ENCODE results near the gene RELN. TPM values are rescaled to one million over a fixed set of nuclear protein-coding genes. Genes with fewer than 3 reads are reported as not detected.

The RELN gene
- total RNA-seq, 4 donors from 2014 or later: 1.8 to 47.4 (median 6.7) TPM

DNA sequence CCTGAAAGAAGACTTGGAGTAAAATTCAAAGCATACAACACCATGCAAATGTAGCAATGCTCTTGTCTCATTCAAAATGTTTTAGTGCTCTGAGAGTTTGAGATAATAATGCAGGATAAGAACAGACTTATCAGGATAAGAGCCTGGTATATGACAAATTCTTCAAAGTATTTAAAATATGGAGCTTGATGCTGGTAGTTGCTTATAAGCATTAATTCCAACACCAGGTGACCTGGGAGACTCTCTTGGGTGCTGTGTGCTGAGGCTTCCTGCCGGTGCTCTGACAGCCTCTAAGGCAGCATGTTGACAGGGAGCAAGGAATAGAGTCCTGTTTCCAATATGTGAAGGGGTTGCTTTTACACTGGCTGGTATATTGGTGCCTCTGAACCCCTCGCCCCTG, 508.7 kb downstream of the RELN start:
- Histone ChIP-seq H3K4me1 (no peaks in the 10 kb centered on the region), H3K36me3 (no peaks in the 10 kb centered on the region), H3K9me3 (no peaks in the 10 kb centered on the region), H3K4me3 (no peak overlapping the region), H3K27me3 (no peaks in the 10 kb centered on the region), H3K27ac (no peak overlapping the region)
- no peak for DNase-seq
- TF ChIP-seq, protein P1, sequence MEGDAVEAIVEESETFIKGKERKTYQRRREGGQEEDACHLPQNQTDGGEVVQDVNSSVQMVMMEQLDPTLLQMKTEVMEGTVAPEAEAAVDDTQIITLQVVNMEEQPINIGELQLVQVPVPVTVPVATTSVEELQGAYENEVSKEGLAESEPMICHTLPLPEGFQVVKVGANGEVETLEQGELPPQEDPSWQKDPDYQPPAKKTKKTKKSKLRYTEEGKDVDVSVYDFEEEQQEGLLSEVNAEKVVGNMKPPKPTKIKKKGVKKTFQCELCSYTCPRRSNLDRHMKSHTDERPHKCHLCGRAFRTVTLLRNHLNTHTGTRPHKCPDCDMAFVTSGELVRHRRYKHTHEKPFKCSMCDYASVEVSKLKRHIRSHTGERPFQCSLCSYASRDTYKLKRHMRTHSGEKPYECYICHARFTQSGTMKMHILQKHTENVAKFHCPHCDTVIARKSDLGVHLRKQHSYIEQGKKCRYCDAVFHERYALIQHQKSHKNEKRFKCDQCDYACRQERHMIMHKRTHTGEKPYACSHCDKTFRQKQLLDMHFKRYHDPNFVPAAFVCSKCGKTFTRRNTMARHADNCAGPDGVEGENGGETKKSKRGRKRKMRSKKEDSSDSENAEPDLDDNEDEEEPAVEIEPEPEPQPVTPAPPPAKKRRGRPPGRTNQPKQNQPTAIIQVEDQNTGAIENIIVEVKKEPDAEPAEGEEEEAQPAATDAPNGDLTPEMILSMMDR (IDR thresholded peaks at IDR 0.05): no peak
- TF ChIP-seq POLR2A (IDR thresholded peaks at IDR 0.05): no peak
- intact Hi-C loops (cut with DNase I; ENCODE audit: low total_unique reads): no loop called here

DNA sequence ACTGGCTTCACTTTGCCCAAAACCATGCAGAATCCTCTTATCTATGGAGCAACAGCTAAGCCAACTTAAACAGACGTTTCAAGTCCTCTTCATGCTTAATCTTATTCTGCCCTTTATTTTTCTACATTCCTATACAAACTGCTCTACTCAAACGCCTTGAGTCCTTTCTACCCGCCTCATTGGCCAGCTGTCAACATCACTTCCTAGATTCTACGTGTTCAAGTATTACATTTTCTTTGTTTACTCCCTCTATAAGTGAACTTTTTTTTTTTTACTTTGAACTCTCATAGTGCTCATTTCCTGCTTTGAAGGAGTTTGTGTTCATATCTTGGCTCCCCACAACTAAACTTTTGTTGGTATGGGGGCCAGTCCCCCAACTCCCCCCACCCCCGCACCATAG, 514.5 kb downstream of the RELN start:
- DNase-seq: no peak
- intact Hi-C loops (cut with DNase I; ENCODE audit: low total_unique reads): no loop called here
- Histone ChIP-seq H3K27me3 (no peaks in the 10 kb centered on the region), H3K4me3 (no peak overlapping the region), H3K36me3 (no peaks in the 10 kb centered on the region), H3K4me1 (no peaks in the 10 kb centered on the region), H3K9me3 (no peaks in the 10 kb centered on the region), H3K27ac (no peak overlapping the region)
- no peak for TF ChIP-seq POLR2A (IDR thresholded peaks at IDR 0.05)
- TF ChIP-seq, protein P1 (IDR thresholded peaks at IDR 0.05): no peak

DNA sequence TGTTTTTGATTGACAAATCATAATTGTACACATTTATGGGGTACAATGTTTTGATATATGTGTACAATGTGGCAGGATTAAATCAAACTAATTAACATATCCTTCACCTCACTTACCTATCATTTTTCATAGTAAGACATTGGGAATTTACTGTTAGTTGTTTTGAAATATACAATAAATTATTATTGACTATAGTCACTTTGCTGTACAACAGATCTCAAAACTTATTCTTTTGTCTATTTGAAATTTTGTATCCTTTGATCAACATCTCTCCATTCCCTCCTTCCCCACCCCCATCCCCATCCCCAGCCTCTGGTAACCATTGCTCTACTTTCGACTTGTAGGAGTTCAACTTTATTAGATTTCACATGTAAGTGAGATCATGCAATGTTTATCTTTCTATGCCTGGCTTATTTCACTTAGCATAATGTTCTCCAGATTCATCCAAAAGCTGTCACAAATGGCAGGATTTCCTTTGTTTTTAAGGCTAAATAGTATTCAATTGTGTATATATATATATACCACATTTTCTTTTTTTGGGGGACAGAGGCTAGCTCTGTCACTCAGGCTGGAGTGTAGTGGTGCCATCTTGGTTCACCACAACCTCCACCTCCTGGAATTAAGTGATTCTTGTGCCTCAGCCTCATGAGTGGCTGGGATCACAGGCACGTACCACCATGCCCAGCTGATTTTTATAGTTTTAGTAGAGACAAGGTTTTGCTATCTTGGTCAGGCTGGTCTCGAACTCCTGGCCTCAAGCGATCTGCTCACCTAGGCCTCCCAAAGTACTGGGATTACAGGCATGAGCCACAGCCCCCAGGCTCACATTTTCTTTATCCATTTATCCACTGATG, 520.1 kb downstream of the RELN start:
- intact Hi-C loops (cut with DNase I; ENCODE audit: low total_unique reads): no loop called here
- TF ChIP-seq, protein P1 (IDR thresholded peaks at IDR 0.05): no peak
- no peak for TF ChIP-seq POLR2A (IDR thresholded peaks at IDR 0.05)
- DNase-seq: no peak
- H3K36me3 ChIP-seq: no peaks in the 10 kb centered on the region
- no peak overlapping the region for H3K27ac ChIP-seq
- H3K4me1 ChIP-seq: no peaks in the 10 kb centered on the region
- no peak overlapping the region for H3K4me3 ChIP-seq
- H3K9me3 ChIP-seq: no peaks in the 10 kb centered on the region
- no peaks in the 10 kb centered on the region for H3K27me3 ChIP-seq

DNA sequence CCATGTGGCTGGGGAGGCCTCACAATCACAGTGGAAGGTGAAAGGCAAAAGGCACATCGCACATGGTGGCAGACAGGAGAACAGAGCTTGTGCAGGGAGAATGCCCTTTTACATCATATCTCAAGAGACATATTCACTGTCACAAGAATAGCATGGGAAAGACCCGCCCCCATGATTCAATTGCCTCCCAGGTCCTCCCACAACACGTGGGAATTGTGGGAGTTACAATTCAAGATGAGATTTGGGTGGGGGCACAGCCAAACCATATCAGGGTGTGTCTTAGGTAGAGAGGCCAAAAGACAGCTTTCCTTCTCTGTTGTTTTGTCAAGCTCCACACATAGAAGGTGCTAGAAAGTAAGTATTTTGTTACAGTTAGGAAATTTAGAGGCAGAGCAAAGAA, 522.6 kb downstream of the RELN start:
- H3K27me3 ChIP-seq: no peaks in the 10 kb centered on the region
- H3K4me1 ChIP-seq: no peaks in the 10 kb centered on the region
- intact Hi-C loops (cut with DNase I; ENCODE audit: low total_unique reads): no loop called here
- H3K36me3 ChIP-seq: no peaks in the 10 kb centered on the region
- no peak overlapping the region for H3K4me3 ChIP-seq
- DNase-seq: no peak
- H3K27ac ChIP-seq: no peak overlapping the region
- H3K9me3 ChIP-seq: no peaks in the 10 kb centered on the region
- TF ChIP-seq, protein P1 (IDR thresholded peaks at IDR 0.05): no peak
- TF ChIP-seq POLR2A (IDR thresholded peaks at IDR 0.05): no peak

DNA sequence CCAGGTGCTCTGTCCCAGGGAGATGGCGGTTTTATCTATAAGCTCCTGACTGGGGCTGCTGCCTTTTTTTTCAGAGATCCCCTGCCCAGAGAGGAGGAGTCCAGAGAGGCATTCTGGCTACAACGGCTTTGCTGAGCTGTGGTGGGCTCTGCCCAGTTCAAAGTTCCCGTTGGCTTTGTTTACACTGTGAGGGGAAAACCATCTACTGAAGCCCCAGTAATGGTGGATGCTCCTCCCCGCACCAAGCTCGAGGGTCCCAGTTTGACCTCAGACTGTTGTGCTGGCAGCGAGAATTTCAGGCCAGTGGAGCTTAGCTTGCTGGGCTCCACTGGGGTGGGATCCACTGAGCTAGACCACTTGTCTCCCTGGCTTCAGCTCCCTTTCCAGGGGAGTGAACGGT, 527.1 kb downstream of the RELN start:
- H3K36me3 ChIP-seq: no peaks in the 10 kb centered on the region
- no peaks in the 10 kb centered on the region for H3K9me3 ChIP-seq
- DNase-seq: no peak
- TF ChIP-seq, protein P1 (IDR thresholded peaks at IDR 0.05): no peak
- no peak for TF ChIP-seq POLR2A (IDR thresholded peaks at IDR 0.05)
- intact Hi-C loops (cut with DNase I; ENCODE audit: low total_unique reads): no loop called here
- no peaks in the 10 kb centered on the region for H3K27me3 ChIP-seq
- H3K27ac ChIP-seq: no peak overlapping the region
- H3K4me3 ChIP-seq: no peak overlapping the region
- no peaks in the 10 kb centered on the region for H3K4me1 ChIP-seq
